GM21447 (cell line): ENCODE measurements around the gene DYNLT2B.
"Not testable (repeated sequence)": the region's sequence is repeated elsewhere in the genome, so short reads cannot be mapped to it uniquely, and the experiment has no call there.

Experiments used
- ATAC-seq: cut with Tn5 transposase; IDR thresholded peaks from one replicate; pipeline ENCODE4 v1.9.1; 2021; ENCODE audit not compliant: unreplicated experiment

The DYNLT2B gene

DNA sequence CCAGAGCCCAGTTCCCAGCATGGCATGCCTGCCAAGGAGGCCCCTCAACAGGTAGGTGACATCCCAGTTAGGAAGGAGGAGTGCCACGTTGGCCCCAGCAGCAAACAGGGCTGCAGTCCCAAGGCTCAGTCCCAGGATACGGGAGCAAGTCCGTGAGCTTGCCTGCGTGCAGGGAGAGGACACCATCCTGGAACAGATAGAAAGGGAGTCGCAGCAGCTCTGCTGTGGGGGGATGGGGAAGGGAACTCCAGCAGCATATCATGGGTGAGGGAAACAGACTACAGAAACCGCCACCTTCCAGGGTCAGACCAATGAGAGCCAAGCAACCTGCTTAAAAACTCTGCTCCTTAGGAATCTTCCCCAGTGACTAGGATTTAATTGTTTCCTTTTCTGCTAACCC is 9.4 kb upstream of the DYNLT2B start:
- no peak for ATAC-seq

DNA sequence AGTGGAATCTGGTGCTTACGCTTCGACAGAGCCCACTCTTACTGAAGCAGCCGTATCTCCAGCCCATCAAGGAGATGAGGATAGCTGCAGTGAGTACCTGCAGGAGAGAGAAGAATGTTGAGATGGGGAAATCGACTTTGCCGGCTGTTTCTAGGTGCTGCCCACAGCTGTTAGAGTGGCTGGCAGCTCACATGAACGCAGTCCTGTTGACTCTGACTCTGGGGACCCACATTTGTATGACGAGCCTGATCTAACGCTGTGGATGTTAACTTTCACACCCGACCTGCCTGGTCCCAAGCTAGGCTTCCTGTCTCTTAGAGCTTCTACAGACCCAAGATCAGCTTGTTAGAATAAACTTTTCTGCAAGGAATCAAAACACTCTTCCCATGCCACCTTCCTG is 8.9 kb upstream of the DYNLT2B start:
- ATAC-seq, result no peak

DNA sequence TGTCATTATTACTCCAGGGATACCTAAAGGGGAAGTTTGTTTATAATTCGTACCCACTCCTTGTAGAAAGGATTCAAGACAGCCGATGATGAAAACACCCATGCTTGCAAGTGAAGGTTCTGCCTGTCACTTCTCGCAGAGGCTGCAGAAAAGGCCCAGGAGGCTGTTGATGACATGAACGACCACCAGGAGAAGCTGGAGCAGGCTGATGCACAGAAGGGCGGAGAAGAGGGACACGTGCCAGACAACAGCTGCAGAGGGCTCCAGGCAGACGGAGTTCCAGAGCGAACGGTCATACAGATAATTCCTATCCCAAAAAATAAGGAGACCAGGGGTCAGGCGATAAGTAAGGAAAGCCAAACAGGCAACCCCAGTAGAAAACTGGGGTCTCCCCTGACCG is 5.7 kb upstream of the DYNLT2B start:
- ATAC-seq, result no peak

DNA sequence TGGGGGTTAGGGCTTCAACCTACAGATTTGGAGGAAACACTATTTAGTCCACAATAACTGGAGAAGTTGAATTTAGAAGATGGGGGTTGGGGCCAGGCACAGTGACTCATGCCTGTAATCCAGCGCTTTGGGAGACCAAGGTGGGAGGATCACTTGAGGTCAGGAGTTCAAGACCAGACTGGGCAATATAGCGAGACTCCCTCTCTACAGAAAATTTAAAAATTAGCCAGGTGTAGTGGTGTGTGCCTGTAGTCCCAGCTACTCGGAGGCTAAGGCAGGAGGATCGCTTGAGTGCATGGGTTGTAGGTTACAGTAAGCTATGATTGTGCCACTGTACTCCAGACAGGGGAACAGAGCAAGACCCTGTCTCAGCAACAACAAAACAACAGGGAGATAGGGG is 5.0 kb upstream of the DYNLT2B start:
- ATAC-seq, result no peak

DNA sequence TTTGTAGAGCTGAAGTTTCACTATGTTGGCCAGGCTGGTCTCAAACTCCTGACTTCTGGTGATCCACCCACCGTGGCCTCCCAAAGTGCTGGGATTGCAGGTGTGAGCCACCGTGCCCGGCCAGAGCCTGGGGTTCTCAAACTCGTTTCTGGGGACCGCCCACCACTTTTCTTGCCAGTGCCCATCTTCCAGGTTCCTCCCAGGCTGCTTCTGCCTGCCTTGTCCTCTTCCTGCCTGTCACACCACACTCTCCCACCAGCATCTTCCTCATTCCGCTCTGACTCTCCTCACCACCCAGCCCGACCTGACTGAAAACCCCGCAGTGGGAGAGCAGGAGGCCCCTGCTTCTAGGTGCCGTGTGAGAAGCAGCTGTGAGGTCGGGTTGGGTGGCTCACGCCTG is 3.1 kb upstream of the DYNLT2B start:
- no peak for ATAC-seq

DNA sequence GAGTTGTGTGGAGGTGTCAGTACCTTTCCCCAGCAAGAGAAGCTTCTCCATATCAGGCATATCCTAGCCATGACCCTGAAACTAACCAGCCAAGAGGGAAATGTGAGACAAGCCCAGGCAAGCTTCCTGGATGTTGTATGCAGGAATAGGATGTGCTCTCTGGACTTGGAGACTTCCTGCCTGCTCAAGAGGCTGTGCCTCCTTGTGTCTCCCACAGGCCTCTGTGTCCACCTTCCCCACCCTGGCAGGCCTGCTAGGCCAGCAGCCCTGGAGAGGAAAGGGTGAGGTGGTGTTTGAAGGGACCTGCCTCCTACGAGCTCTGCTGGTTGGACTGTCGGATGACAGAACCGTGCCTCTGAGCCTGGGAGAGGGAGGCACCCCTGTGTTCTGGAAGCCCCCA is 2.1 kb upstream of the DYNLT2B start:
- ATAC-seq, result no peak

DNA sequence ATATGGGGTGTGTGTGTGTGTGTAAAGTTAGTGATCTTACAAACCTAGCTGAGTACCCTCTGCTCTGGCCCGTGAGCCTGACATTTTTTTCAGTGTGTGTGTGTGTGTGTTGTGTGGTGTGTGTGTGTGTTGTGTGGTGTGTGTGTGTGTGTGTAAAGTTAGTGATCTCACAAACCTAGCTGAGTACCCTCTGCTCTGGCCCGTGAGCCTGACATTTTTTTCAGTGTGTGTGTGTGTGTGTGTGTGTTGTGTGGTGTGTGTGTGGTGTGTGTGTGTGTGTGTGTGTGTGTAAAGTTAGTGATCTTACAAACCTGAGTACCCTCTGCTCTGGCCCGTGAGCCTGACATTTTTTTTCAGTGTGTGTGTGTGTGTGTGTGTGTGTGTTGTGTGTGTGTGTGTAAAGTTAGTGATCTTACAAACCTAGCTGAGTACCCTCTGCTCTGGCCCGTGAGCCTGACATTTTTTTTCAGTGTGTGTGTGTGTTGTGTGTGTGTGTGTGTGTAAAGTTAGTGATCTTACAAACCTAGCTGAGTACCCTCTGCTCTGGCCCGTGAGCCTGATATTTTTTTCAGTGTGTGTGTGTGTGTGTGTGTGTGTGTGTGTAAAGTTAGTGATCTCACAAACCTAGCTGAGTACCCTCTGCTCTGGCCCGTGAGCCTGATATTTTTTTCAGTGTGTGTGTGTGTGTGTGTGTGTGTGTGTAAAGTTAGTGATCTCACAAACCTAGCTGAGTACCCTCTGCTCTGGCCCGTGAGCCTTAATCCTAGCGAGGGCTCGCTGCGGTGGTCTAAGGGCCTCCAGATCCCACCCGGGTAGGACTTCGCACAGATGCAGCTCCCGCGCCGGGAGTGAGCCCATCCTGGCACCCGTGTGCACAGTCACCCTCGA is 997 bp downstream of the DYNLT2B start:
- not testable (repeated sequence) for ATAC-seq

DNA sequence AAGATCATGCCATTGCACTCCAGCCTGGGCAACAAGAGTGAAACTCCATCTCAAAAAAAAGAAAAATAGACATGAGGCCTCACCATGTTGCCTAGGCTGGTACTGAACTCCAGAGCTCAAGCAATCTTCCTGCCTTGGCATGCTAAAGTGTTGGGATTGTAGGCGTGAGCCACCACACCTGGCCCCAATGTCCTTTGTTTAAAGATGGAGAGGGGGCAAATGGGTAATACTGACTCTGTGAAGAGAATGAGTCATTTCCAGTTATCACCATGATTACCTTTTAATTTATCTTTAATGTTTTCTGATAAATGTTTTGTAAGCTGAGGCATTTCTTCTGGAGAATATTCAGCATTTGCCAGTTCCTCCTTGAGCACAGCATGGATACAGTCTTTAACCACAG is 2.2 kb downstream of the DYNLT2B start:
- ATAC-seq, result no peak

DNA sequence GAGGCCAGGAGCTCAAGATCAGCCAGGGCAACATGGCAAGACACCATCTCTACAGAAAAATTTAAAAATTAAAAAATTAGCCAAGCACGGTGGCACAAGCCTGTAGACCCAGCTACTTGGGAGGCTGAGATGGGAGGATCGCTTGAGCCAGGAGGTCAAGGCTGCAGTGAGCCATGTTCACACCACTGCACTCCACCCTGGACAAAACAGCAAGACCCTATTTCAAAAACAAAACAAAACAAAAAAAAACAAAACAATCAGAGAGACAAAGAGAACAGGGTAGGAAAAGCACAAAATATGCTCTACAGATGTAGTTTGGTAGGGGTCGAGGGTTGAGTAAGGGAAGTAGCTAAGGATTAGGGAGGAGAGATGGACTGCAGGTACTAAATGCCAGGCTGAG is 3.4 kb downstream of the DYNLT2B start:
- no peak for ATAC-seq

DNA sequence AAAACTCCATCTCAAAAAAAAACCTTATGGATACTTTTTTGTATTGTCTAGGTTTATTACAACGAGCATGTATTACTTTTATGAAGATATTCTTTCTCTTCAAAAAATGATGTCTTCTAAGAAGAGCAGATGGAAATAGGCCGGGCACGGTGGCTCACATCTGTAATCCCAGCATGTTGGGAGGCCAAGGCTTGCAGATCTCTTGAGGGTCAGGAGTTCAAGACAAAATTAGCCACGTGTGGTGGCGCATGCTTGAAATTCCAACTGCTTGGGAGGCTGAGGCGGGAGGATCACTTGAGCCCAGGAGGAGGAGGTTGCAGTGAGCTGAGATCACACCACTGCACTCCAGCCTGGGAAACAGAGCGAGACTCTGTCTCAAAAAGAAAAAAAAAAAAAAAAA is 4.0 kb downstream of the DYNLT2B start:
- not testable (repeated sequence) for ATAC-seq

DNA sequence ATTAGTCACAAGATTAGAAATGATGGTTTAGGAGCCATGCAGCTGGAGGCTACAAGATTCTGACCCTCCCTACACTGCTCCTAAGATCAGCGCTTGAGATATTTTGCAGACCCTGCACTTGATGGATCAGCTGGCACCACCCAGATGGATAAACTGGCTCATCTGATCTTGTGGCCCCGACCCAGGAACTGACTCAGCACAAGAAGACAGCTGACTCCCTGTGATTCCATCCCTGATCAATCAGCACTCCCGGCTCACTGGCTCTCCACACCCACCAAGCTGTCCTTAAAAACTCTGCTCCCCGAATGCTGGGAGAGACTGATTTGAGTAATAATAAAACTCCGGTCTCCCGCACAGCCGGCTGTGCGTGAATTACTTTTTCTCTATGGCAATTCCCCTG is 15.1 kb downstream of the DYNLT2B start:
- not testable (repeated sequence) for ATAC-seq

DNA sequence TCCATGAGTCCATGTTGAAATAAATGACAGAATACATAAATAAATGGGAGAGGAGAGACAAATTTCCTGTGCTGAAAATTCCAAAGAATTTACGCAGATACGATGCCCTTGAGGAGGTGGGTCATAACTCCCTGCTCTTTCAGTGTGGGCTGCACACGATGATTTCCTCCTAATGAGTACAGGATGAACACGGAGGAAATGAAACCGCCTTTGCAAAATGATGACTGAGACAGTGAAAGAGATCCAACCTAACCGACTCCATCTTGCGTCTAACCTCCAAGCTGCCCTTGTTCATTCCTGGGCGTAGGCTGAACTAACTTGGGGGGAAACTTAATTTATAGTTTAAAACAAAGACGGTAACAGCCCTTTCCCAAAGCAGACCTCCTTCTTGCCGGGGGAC is 15.5 kb downstream of the DYNLT2B start:
- not testable (repeated sequence) for ATAC-seq

DNA sequence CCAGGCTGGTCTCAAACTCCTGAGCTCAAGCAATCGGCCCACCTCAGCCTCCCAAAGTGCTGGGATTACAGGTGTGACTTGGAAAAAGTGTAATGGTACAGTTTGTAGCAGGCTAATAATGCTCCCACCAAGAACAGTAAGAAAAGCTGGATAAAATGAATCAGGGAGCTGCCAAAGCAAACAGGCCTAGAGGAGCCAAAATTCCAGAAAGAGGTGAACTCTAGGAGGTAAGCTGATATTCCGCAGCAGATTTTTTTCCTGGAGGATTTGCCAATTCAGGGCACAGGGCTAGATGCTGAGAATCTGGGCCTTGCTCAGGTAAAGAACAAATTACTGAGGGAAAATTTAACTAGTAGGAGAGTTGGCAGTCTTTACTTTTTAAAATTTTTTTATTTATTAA is 19.5 kb downstream of the DYNLT2B start:
- ATAC-seq, result no peak

DNA sequence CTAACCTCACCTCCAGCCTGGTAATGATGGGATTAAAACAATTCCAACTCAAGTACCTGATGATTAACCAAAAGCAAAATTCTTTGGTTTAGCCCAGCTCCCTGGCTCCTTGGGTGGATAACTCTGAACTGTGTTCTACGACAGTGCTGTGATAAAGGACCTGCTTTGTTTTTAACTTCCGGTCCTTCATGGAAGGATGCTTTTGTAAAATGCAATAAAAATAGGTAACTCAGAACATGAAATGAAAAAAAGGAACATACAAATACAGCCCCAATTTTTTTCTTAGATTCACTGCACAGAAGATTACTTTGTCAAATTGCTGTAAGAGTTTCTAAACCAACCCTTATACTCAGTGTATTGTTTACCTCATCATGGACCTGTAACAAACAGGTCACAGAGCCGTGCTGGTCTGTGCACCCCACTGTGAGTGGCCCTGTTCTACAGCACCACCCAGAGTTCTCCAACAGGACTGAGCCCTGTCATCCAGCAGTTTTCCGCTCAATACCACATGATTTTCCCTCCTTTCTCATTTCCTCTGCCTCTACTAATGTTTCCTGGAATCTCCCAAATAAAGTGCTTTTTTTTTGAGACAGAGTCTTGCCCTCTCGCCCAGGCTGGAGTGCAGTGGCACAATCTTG is 25.6 kb downstream of the DYNLT2B start:
- no peak for ATAC-seq

DNA sequence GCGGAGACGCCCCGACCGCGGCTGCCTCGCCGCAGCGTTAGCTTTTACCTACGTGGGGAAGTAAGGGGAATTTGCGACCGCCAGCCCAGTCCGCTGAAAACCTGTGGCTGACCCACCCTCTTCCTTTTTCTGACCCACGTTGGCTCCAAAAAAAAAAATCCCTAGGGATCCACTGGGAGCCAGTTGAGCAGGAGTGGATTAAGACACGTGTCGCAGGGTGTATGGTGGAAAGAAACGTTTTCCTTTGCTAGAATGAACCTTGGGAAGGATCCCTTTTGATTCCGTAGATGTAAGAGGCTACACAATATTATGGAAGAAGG is 29.9 kb downstream of the DYNLT2B start:
- no peak for ATAC-seq

DNA sequence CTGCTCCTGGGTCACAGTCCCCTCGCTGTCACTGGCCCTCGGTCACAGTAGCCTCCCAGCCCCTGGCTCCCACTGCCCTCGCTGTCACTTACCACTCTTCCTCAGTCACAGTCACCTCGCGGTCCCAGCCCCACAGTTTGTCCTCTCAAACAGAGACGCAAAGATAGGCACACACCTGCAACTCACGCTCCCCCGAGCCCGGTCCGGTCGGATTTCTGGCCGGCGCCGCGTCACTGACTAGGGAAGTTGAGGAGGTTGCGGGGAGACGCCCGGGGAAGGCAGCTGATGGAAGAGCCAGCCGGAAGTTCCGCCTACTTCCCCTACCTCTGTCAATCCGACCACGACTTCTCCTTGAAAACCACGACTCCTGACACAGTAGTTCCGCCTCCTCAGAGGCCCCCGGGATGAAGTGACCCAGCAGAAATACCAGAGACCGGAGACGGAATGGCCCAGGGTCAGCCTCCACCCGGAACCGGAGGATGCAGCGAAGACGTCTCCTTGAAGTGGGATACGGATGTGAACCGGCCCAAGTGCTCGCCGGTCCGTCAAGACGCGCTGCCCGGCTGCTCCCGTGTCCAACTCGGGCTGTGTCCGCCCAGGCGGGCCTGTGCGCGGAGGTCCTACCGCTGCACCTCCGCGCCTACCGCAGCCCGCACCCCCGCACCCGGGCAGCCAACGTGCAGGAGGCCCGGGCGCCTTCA is 30.4 kb downstream of the DYNLT2B start, which contains the start of gene PCYT1A:
TSS of gene PCYT1A (minus strand) at position 287 of the 701 bp plus-strand sequence. CDS start 17,195 bp downstream, outside the sequence.
- peak; percentile 88 for ATAC-seq

DNA sequence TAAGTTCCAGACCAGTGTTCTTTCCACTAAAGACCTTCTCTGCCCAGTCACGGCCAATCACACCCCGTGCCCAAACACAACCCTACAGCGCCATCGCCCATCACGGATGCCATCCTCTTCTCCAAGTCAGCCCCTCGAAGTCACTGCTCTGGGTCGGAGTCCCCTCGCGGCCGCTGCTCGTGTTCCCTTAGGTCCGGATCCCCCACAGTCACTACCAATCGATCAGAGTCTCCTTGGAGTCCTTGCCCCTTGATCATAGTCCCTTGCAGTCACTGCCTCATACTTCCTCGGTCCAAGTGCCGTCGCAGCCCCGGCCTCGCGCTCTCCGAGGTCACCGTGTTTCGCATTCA is 31.0 kb downstream of the DYNLT2B start:
- ATAC-seq, result peak; percentile 23

DNA sequence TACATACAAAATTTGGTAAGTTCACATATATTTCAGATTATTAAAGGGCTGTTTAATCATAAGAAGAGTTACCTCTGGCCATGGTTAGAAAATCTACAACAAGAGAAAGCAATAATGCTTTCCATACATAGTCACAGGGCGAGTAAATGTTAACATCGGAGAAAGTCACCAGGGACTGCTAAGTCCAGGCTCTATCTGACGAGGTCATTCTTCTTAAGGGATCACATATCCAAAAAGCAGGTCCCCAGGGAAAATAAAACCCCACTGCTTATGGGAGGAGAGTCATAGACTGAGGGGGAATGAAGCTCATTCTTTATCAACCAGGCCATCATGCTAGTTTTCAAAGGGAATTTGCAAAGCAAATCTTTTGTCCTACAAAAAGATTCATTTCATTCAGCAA is 33.6 kb downstream of the DYNLT2B start:
- ATAC-seq, result no peak

DNA sequence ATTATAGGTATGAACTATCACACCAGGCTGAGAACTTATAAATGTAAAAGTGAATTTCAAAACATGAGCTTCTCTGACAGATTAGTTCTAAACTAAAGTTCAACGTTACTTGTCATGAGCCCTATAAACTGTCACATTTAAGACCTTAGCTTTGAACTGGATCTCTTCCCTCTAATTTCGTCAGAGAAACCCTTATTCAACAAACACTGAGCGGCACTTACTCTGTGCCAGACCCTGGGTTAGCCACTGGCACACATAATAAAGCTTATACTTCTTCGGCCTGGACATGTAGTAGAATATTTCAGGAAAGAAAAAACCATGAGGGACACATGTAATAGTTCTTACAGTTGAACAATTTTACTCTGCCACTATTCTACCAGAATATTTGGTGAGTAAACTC is 36.1 kb downstream of the DYNLT2B start:
- no peak for ATAC-seq

DNA sequence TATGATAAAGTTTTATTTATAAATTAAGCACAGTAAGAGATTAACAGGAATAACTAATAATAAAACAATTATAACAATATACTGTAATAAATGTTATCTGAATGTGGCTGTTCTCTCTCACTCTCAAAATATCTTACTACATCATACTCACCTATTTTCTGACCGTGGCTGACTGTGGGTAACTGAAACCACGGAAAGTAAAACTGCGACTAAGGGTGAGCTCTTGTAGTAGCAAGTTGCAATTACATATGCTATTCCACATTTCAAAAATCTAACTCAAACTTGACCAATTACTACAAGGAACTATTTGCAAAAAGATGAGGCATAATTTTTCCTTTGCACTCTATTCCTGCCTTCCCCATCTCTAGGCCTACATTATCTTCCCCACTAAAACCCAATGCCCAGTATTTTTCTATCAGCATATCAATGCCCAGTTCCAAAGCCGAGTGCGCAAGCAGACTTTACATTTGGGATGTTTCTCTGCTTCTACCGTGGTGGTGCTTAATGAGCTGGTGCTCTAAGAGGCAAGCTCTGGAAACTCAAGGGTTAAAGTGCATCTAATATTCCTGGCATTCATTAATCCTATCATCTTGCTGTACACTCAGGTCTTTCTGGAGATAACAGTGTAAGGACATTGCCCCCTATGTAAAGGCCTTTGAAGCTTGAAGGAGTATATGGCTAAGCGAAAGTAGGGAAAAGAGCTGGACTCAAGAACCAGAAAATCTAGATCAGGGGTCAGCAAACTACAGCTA is 37.2 kb downstream of the DYNLT2B start:
- peak; percentile 73 for ATAC-seq

DNA sequence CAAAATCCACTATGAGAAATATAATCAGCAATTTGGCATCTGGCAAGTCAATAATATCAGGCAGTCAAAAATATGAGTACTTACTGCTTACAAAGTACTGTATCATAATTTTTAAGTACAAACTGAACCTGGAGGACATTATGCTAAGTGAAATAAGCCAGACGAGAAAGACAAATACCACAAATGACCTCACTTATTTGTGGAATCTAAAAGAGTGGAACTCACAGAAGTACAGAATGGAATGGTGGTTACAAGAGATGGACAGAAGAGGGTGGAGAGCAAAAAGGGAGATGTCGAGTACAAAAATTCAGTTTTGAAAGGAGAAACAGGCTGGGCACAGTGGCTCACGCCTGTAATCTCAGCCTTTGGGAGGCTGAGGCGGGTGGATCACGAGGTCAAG is 42.9 kb downstream of the DYNLT2B start:
- peak; percentile 13 for ATAC-seq
